DMS114 treated with DMSO at 0.1 percent for 48 hours (cell line): ENCODE results near the gene CCDC92.
"Not testable (repeated sequence)": the region's sequence is repeated elsewhere in the genome, so short reads cannot be mapped to it uniquely, and the experiment has no call there.

Experiments used
- DNase-seq: peaks from one replicate; lab custom pipeline; 2025; ENCODE audit not compliant: unreplicated experiment; lab: John Stamatoyannopoulos, UW

The CCDC92 gene

GRCh38 chr12:123911672-123912409 is 60.8 kb downstream of the CCDC92 start:
- DNase-seq = not testable (repeated sequence)

- no peak for DNase-seq
Measured at GRCh38 chr12:123910761-123911193, 61.9 kb downstream of the CCDC92 start.

GRCh38 chr12:123910057-123910456 is 62.6 kb downstream of the CCDC92 start:
- no peak for DNase-seq

GRCh38 chr12:123908884-123909725 is 63.5 kb downstream of the CCDC92 start:
- DNase-seq = no peak

- DNase-seq = no peak
Measured at GRCh38 chr12:123907726-123908476, 64.7 kb downstream of the CCDC92 start.

GRCh38 chr12:123906711-123907420 is 65.8 kb downstream of the CCDC92 start:
- DNase-seq = no peak

GRCh38 chr12:123905319-123905925 is 67.2 kb downstream of the CCDC92 start:
- peak; percentile 16 for DNase-seq

GRCh38 chr12:123903301-123904065 is 69.1 kb downstream of the CCDC92 start:
- no peak for DNase-seq

GRCh38 chr12:123902821-123903220 is 69.8 kb downstream of the CCDC92 start:
- no peak for DNase-seq

GRCh38 chr12:123900871-123901376 is 71.7 kb downstream of the CCDC92 start:
- no peak for DNase-seq

- DNase-seq = no peak
Measured at GRCh38 chr12:123899368-123899767, 73.3 kb downstream of the CCDC92 start.

- no peak for DNase-seq
Measured at GRCh38 chr12:123898673-123899072, 74.0 kb downstream of the CCDC92 start.

- DNase-seq = no peak
Measured at GRCh38 chr12:123897221-123897620, 75.4 kb downstream of the CCDC92 start.

- no peak for DNase-seq
Measured at GRCh38 chr12:123896767-123897166, 75.9 kb downstream of the CCDC92 start.

- DNase-seq = no peak
Measured at GRCh38 chr12:123895451-123895850, 77.2 kb downstream of the CCDC92 start.

- DNase-seq = no peak
Measured at GRCh38 chr12:123894823-123895345, 77.7 kb downstream of the CCDC92 start.

- no peak for DNase-seq
Measured at GRCh38 chr12:123893276-123893675, 79.4 kb downstream of the CCDC92 start.

GRCh38 chr12:123892853-123893252 is 79.8 kb downstream of the CCDC92 start:
- DNase-seq = no peak

- no peak for DNase-seq
Measured at GRCh38 chr12:123892180-123892559, 80.5 kb downstream of the CCDC92 start.
